Measurements from ENCODE around the gene VGF.
A peak's percentile ranks its signal among the peaks of the same experiment; 100 is the strongest.

The VGF gene

DNA sequence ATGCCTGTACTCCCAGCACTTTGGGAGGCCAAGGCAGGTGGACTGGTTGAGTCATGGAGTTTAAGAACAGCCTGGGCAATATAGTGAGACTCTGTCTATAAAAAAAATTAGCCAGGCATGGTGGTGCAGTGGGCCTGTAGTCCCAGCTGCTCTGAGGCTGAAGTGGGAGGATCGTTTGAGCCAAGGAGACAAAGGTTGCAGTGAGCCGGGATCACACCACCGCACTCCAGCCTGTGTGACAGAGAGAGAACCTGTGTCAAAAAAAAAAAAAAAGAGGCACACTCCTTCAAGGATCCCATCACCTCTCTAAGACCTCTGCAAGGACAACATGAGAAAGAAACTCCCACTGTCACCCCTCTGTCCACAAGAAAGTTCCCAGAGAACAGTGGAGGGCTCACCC, 10.3 kb upstream of the VGF start:
- H3K4me3 ChIP-seq (ENCODE audit: low read depth, low read length), result no peak overlapping the region
- in situ Hi-C loops (cut with HindIII; ENCODE audit: low sequenced_read_pairs), result no loop called here
- no peak for DNase-seq (ENCODE audit: low read depth, low spot score)
- TF ChIP-seq, protein P1, sequence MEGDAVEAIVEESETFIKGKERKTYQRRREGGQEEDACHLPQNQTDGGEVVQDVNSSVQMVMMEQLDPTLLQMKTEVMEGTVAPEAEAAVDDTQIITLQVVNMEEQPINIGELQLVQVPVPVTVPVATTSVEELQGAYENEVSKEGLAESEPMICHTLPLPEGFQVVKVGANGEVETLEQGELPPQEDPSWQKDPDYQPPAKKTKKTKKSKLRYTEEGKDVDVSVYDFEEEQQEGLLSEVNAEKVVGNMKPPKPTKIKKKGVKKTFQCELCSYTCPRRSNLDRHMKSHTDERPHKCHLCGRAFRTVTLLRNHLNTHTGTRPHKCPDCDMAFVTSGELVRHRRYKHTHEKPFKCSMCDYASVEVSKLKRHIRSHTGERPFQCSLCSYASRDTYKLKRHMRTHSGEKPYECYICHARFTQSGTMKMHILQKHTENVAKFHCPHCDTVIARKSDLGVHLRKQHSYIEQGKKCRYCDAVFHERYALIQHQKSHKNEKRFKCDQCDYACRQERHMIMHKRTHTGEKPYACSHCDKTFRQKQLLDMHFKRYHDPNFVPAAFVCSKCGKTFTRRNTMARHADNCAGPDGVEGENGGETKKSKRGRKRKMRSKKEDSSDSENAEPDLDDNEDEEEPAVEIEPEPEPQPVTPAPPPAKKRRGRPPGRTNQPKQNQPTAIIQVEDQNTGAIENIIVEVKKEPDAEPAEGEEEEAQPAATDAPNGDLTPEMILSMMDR (IDR thresholded peaks at IDR 0.05; ENCODE audit: low read depth, low read length), result no peak

DNA sequence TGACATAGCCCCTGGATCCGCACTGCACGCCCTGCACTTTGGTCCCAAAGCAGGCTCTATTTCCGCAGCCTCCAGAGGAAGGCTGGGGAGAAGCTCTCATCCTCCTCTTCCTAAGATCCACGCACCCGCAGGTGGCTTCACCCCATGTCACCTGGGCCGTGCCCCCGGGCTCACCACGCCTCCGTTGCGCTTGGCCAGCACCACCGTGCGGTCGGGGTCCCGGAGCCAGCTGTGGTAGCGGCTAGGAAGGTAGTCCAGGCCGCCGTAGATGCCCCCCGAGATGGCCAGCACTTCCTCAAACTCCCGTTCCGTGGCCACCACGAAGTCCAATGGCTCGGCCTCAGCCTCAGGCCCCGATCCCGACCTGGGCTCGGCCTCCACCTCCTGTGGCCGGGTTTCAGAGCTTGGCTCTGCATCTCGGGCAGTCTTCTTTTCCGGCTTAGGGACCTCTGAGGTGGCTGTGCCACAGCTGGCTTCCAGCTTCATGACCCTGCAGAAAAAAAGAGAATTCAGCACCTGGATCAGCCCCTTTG, 9.0 kb upstream of the VGF start:
- H3K4me3 ChIP-seq (ENCODE audit: low read depth, low read length), result no peak overlapping the region
- DNase-seq (ENCODE audit: low read depth, low spot score), result no peak
- in situ Hi-C loops (cut with HindIII; ENCODE audit: low sequenced_read_pairs), result no loop called here
- TF ChIP-seq, protein P1 (IDR thresholded peaks at IDR 0.05; ENCODE audit: low read depth, low read length), result no peak

DNA sequence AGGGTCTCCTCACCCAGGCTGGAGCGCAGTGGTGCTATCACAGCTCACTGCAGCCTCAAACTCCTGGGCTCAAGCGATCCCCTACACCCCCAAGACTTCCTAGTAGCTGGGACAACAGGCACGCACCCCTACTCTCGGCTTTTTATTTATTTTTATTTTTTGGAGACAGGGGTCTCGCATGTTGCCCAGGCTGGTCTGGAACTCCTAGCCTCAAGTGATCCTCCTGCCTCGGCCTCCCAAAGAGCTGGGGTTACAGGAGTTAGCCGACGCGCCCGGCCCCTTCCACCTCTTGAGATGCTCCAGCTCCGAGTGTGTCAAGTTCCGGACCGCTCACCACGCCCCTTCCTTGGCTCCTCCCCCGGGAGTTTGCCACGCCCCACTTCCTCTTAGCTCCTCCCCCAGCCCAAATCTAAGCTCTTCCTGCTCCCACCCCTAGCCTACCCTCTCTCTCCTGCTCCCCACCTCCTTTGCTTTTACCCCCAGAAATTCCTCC, 8.4 kb upstream of the VGF start:
- in situ Hi-C loops (cut with HindIII; ENCODE audit: low sequenced_read_pairs), result no loop called here
- no peak overlapping the region for H3K4me3 ChIP-seq (ENCODE audit: low read depth, low read length)
- no peak for DNase-seq (ENCODE audit: low read depth, low spot score)
- TF ChIP-seq, protein P1 (IDR thresholded peaks at IDR 0.05; ENCODE audit: low read depth, low read length), result no peak

DNA sequence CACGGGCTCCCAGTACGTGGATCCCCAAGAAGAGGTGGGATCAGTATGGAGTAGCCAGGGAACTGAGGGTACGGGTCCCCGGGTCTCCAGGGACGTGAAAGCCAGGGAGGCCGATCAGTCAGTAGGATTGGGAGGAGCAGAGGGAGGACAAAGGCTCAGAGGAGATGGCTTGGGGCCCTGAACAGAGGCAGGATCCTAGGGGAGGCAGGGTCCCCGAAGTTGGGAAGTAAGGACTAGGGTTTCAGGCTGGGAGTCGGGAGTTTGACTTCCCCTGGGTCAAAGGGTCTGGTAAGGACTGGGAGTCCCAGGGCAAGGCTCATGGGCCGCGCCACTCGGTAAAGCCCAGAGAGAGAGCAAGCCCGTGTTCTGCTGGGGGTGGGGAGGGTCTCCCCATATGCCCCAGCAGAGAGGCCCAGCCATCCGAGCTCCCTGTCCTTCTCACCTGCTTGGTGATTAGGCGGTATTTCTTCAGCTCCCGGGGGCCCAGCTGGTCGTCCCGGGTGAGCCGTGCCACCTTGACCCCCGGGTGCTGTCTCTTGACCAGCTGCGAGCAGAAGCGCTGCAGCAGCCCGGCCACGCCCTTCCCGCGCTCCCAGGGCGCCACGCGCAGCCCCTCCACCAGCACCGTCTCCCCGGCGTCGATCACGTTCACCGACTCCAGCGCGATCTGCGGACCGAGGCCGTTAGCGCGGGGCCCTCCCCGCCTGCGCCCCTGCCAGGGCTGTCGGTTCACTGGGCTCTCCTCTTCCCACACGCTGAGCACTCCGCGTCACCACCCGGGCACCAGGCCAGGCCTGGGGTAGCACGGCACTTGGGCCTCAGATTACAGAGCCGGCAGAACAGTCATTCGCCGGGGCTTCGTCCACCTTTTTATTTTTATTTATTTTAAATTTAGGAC, 7.7 kb upstream of the VGF start:
- TF ChIP-seq, protein P1 (IDR thresholded peaks at IDR 0.05; ENCODE audit: low read depth, low read length), result no peak
- DNase-seq (ENCODE audit: low read depth, low spot score), result peak; percentile 68
- no peak overlapping the region for H3K4me3 ChIP-seq (ENCODE audit: low read depth, low read length)
- in situ Hi-C loops (cut with HindIII; ENCODE audit: low sequenced_read_pairs), result no loop called here

DNA sequence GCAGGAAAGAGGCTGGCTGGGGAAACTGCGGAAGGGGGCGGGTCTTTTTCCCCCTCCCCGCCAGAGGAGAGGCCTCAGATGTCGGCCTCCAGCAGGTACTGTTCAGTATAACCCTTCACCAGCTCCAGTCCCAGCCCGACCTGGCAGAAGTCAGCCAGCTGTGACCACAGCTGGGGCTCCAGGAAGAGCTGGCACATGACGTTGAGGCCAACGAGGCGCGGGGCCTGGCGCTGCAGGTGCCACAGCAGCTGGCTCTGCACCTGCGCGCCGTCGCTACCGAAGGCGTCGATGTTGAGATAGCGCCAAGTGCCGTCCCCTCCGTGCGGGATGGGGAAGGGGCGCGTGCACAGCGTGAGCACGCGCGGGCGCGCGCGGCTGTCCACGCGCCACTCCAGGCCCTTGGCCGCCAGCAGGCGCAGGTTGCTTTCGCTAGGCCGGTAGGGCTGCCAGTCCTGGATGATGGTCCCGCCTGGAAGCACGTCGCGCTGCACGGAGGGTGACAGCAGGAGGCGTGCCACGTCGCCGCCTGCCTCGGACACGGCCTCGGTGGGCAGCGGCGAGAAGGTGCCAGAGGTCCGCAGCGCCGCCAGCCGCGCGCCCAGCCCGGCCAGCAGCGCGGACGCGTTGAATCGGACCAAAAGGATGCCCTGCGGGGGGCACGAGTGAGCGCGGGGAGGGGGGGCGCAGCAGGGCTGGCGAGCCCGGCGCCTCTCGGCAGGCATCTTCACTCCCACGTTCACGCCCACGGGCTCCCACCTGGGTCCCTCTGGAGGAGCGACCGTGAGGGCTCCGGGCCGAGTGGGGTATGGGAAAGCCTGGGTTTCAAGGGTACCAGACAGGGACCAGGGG, 6.9 kb upstream of the VGF start:
- TF ChIP-seq, protein P1 (IDR thresholded peaks at IDR 0.05; ENCODE audit: low read depth, low read length), result no peak
- no peak overlapping the region for H3K4me3 ChIP-seq (ENCODE audit: low read depth, low read length)

DNA sequence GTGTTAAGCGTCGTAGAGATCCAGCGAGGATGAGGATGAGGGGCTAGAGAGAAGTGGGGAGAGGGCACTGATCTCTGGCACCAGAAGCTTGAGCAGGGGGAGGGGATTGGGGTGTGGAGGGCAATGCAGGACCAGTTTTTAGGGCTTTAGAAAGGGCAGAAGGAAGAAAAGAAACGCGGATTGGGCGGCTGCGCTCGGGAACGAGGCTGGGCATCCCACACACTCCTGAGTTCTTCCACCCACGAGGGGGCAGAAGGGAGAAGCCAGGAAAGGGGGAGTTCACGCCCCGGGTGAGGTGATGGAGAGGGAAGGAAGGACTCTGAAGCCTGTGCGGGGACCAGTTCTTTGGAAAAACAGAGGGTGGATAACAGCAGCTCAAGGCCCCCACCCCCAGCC, 6.1 kb upstream of the VGF start:
- DNase-seq (ENCODE audit: low read depth, low spot score), result no peak
- in situ Hi-C loops (cut with HindIII; ENCODE audit: low sequenced_read_pairs), result no loop called here
- H3K4me3 ChIP-seq (ENCODE audit: low read depth, low read length), result no peak overlapping the region
- TF ChIP-seq, protein P1 (IDR thresholded peaks at IDR 0.05; ENCODE audit: low read depth, low read length), result peak; percentile 29

More for the DNA sequence above, 6.9 kb upstream of the VGF start:
- in situ Hi-C loops (cut with HindIII; ENCODE audit: low sequenced_read_pairs), result no loop called here
- no peak for DNase-seq (ENCODE audit: low read depth, low spot score)

Measured in astrocyte of the spinal cord (primary cell).